Testis (tissue), 2 donors: Measurements from ENCODE around the gene AKAP6.

Experiments used
- CTCF ChIP-seq, 3 experiments: fragments of 450-650 bp in 2 of 3; fragments of 200-600 bp in 1 of 3; sonication (generic) in 1 of 3; IDR thresholded peaks; one replicate each; pipeline ENCODE4 v1.5.1; 2016 to 2019; ENCODE audit warnings: antibody characterized with exemption in 3 of 3, mild to moderate bottlenecking in 2 of 3, moderate library complexity in 1 of 3
- POLR2A ChIP-seq: fragments of 450-650 bp; IDR thresholded peaks from one replicate; pipeline ENCODE4 v1.6.1; 2017; ENCODE audit warnings: antibody characterized with exemption, mild to moderate bottlenecking, moderate library complexity

DNA sequence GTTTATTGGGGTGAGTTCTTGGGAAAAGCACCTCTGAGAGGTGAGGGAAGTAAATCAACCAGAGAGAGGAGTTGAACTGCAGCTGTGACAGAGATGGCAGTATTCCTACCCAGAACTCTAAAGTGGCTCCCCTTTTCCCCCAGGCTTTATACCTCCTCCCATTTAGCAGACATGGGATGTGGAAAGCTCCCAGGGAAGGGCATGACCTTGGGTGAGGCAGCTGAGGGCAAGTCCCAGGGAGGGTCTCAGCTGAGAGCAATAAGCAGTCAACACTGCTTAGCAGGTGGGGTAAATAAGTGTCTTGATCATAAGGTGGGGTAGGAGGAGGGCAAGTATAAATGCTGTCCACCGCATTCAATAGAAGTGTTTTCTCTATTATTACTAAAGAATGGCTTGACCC lies 143.0 kb downstream of the AKAP6 start:
- no peak for TF ChIP-seq POLR2A
- no peak for TF ChIP-seq CTCF (IDR thresholded peaks at IDR 0.05)
